OCI-LY7 (cell line): ENCODE measurements around the gene SETBP1. TPM values are rescaled to one million over a fixed set of nuclear protein-coding genes. Genes with fewer than 3 reads are reported as not detected.

Experiments used
- BruUV-seq: library from RNA; stranded (reverse); fragments of 400-500 nt; replicated peaks from 2 replicates; lab custom pipeline; 2021; lab: Mats Ljungman, UMichigan
- CTCF ChIA-PET: fragments of 300-600 bp; sonication (Branson Sonifier 250); formaldehyde crosslinking; loops from one replicate; lab custom pipeline; 2022; ENCODE audit warnings: antibody characterized with exemption; ENCODE audit not compliant: unreplicated experiment; lab: Charles Lee
- POLR2A ChIA-PET: fragments of 300-600 bp; sonication (Branson Sonifier 250); formaldehyde crosslinking; loops from one replicate; lab custom pipeline; 2022; ENCODE audit warnings: antibody characterized with exemption; lab: Charles Lee
- DNase-seq: peaks from one replicate; pipeline ENCODE4 v3.0.0-alpha.2; 2015; ENCODE audit warnings: low spot score
- H2AFZ ChIP-seq: fragments of 200-600 bp; sonication (generic), shearing (Covaris generic); 2 replicates; pipeline ENCODE4 v1.6.1; 2014; ENCODE audit warnings: mild to moderate bottlenecking, antibody characterized with exemption, low read length, moderate library complexity
- H3K27ac ChIP-seq: fragments of 200-600 bp; sonication (generic); 2 replicates; pipeline ENCODE4 v1.5.1; 2014; ENCODE audit warnings: mixed run types, low read depth, mild to moderate bottlenecking, moderate library complexity, low read length, inconsistent platforms; ENCODE audit not compliant: poor library complexity, severe bottlenecking
- H3K36me3 ChIP-seq: fragments of 200-600 bp; sonication (generic); 2 replicates; pipeline ENCODE4 v1.6.1; 2014; ENCODE audit warnings: mild to moderate bottlenecking, antibody characterized with exemption, low read length, moderate library complexity, mixed read lengths; ENCODE audit not compliant: insufficient read depth
- H3K4me1 ChIP-seq: fragments of 200-600 bp; sonication (generic); 2 replicates; pipeline ENCODE4 v1.5.1; 2014; ENCODE audit warnings: mild to moderate bottlenecking, low read length; ENCODE audit not compliant: insufficient read depth, poor library complexity, severe bottlenecking
- H3K4me2 ChIP-seq: fragments of 200-600 bp; sonication (generic); 2 replicates; pipeline ENCODE4 v1.6.1; 2014; ENCODE audit warnings: mild to moderate bottlenecking, low read length
- H3K4me3 ChIP-seq: fragments of 200-600 bp; sonication (generic); 2 replicates; pipeline ENCODE4 v1.5.1; 2014; ENCODE audit warnings: mild to moderate bottlenecking, low read depth, low read length; ENCODE audit not compliant: poor library complexity, severe bottlenecking
- H3K79me2 ChIP-seq: fragments of 200-600 bp; sonication (generic); 2 replicates; pipeline ENCODE4 v1.6.1; 2016; ENCODE audit warnings: low read depth, mild to moderate bottlenecking, low read length, moderate library complexity, mixed read lengths; ENCODE audit not compliant: insufficient read depth
- H3K9me2 ChIP-seq: fragments of 200-600 bp; sonication (generic); 2 replicates; pipeline ENCODE4 v1.6.1; 2016; ENCODE audit warnings: mild to moderate bottlenecking, low read length, mixed read lengths; ENCODE audit not compliant: insufficient read depth
- H3K9me3 ChIP-seq: fragments of 200-600 bp; sonication (generic); 2 replicates; pipeline ENCODE4 v1.6.1; 2014; ENCODE audit warnings: mild to moderate bottlenecking, mixed run types, low read length, mixed read lengths
- H4K20me1 ChIP-seq: fragments of 200-600 bp; sonication (generic); 2 replicates; pipeline ENCODE4 v1.6.1; 2014; ENCODE audit warnings: mild to moderate bottlenecking, antibody characterized with exemption, low read length, moderate library complexity, mixed read lengths; ENCODE audit not compliant: insufficient read depth
- CTCF ChIP-seq: fragments of 200-600 bp; sonication (generic); conservative IDR thresholded peaks from 2 replicates; pipeline ENCODE4 v1.5.1; 2014; ENCODE audit warnings: mild to moderate bottlenecking, antibody characterized with exemption, low read length, moderate library complexity, mixed read lengths
- EZH2phosphoT487 ChIP-seq: fragments of 200-600 bp; sonication (generic); IDR thresholded peaks from 2 replicates; pipeline ENCODE4 v1.6.1; 2018; ENCODE audit warnings: low read depth, borderline replicate concordance, mild to moderate bottlenecking, mixed run types, antibody characterized with exemption, low read length, moderate library complexity, mixed read lengths
- intact Hi-C: fragments of 100-400 bp; cut with micrococcal nuclease; formaldehyde crosslinking; loops from one replicate; pipeline ENCODE4 v1.10.0; 2022; ENCODE audit not compliant: unreplicated experiment
- total RNA-seq, 2 experiments: library from RNA; depleted of rRNA in 1 of 2; stranded (reverse); fragments of >200 nt in 1 of 2; shearing (Covaris generic) in 1 of 2; gene quantifications; 2 replicates each; pipeline ENCODE4 v1.2.3, GENCODE V29; 2014 to 2022

The SETBP1 gene
- total RNA-seq, 2 experiments from 2014 or later: 2.6 to 9.1 TPM

- Histone ChIP-seq H3K4me3 (no peak overlapping the region), H3K4me2 (no peak overlapping the region), H3K27ac (no peak overlapping the region), H3K79me2 (no peaks in the 10 kb centered on the region), H2AFZ (no peak overlapping the region), H3K9me3 (no peaks in the 10 kb centered on the region), H3K9me2 (no peaks in the 10 kb centered on the region), H3K36me3 (no peaks in the 10 kb centered on the region), H3K4me1 (peaks cover 31% of the 10 kb centered on the region), H4K20me1 (no peaks in the 10 kb centered on the region)
- no TSS peak for BruUV-seq
- no peak for DNase-seq
- ChIA-PET POLR2A (interaction anchor here (0.6 kb wide), 1 partner anchor 455 kb away, joined by 3 read pairs; no protein-coding TSS in a partner anchor), CTCF (no interaction called here)
- no peak for TF ChIP-seq CTCF
- TF ChIP-seq EZH2phosphoT487: no peak
- intact Hi-C loops: no loop called here
These were observed 428.6 kb downstream of the SETBP1 start for GRCh38 chr18:45109271-45109670.

- H2AFZ ChIP-seq: no peak overlapping the region
- H3K4me2 ChIP-seq: no peak overlapping the region
- intact Hi-C loops: no loop called here
- TF ChIP-seq CTCF (no peak), EZH2phosphoT487 (no peak)
- H3K9me2 ChIP-seq: no peaks in the 10 kb centered on the region
- peaks cover 26% of the 10 kb centered on the region for H3K4me1 ChIP-seq
- no TSS peak for BruUV-seq
- no peak overlapping the region for H3K27ac ChIP-seq
- H3K4me3 ChIP-seq: no peak overlapping the region
- ChIA-PET CTCF (no interaction called here), POLR2A (no interaction called here)
- H3K79me2 ChIP-seq: no peaks in the 10 kb centered on the region
- no peaks in the 10 kb centered on the region for H3K36me3 ChIP-seq
- no peak for DNase-seq
- no peaks in the 10 kb centered on the region for H3K9me3 ChIP-seq
- no peaks in the 10 kb centered on the region for H4K20me1 ChIP-seq
These were observed 429.0 kb downstream of the SETBP1 start for GRCh38 chr18:45109706-45110105.

GRCh38 chr18:45110577-45111501, 430.2 kb downstream of the SETBP1 start:
- no peaks in the 10 kb centered on the region for H3K36me3 ChIP-seq
- H3K9me2 ChIP-seq: no peaks in the 10 kb centered on the region
- H4K20me1 ChIP-seq: no peaks in the 10 kb centered on the region
- CTCF ChIA-PET: no interaction called here
- DNase-seq: no peak
- BruUV-seq: no TSS peak
- no peak overlapping the region for H2AFZ ChIP-seq
- TF ChIP-seq EZH2phosphoT487 (no peak), CTCF (no peak)
- no peak overlapping the region for H3K4me2 ChIP-seq
- H3K9me3 ChIP-seq: no peaks in the 10 kb centered on the region
- POLR2A ChIA-PET: no interaction called here
- H3K4me3 ChIP-seq: no peak overlapping the region
- H3K27ac ChIP-seq: no peak overlapping the region
- H3K4me1 ChIP-seq: peaks cover 15% of the 10 kb centered on the region
- no peaks in the 10 kb centered on the region for H3K79me2 ChIP-seq
- intact Hi-C loops: no loop called here
